Osteocyte (in vitro differentiated cells): ENCODE data around the gene NFKB2. TPM values are rescaled to one million over a fixed set of nuclear protein-coding genes. Genes with fewer than 3 reads are reported as not detected.

Experiments
- DNase-seq: peaks from one replicate; pipeline ENCODE4 v3.0.0; 2021; ENCODE audit warnings: mixed read lengths; ENCODE audit not compliant: unreplicated experiment; ENCODE audit errors: extremely low spot score
- H3K27ac Mint-ChIP-seq: one replicate; pipeline ENCODE4 v1.8.0; 2021; ENCODE audit warnings: mild to moderate bottlenecking, mixed read lengths; ENCODE audit not compliant: unreplicated experiment
- H3K27me3 Mint-ChIP-seq: one replicate; pipeline ENCODE4 v1.8.0; 2021; ENCODE audit warnings: mixed read lengths; ENCODE audit not compliant: unreplicated experiment
- H3K36me3 Mint-ChIP-seq: one replicate; pipeline ENCODE4 v1.8.0; 2021; ENCODE audit warnings: mixed read lengths; ENCODE audit not compliant: unreplicated experiment
- H3K4me1 Mint-ChIP-seq: one replicate; pipeline ENCODE4 v1.8.0; 2021; ENCODE audit warnings: mixed read lengths; ENCODE audit not compliant: unreplicated experiment
- H3K4me3 Mint-ChIP-seq: one replicate; pipeline ENCODE4 v1.8.0; 2021; ENCODE audit warnings: mild to moderate bottlenecking, moderate library complexity, mixed read lengths; ENCODE audit not compliant: unreplicated experiment
- H3K9me3 Mint-ChIP-seq: one replicate; pipeline ENCODE4 v1.8.0; 2021; ENCODE audit warnings: mixed read lengths; ENCODE audit not compliant: unreplicated experiment
- CTCF ChIP-seq: fragments of 200-600 bp; sonication (generic); IDR thresholded peaks from 2 replicates; pipeline ENCODE4 v1.5.0; 2021; ENCODE audit warnings: antibody characterized with exemption, mild to moderate bottlenecking, moderate library complexity
- long read RNA-seq: library from polyadenylated mRNA; unstranded; transcript quantifications from one replicate; pipeline ENCODE4 v2.0.0, GENCODE V29; 2021
- total RNA-seq: library from RNA; stranded (reverse); gene quantifications from 2 replicates; pipeline ENCODE4 v1.2.1, GENCODE V29; 2021

Gene NFKB2
- 32.5 and 38.6 TPM in 2 replicates for total RNA-seq
- long read RNA-seq, result 0 reads

DNA sequence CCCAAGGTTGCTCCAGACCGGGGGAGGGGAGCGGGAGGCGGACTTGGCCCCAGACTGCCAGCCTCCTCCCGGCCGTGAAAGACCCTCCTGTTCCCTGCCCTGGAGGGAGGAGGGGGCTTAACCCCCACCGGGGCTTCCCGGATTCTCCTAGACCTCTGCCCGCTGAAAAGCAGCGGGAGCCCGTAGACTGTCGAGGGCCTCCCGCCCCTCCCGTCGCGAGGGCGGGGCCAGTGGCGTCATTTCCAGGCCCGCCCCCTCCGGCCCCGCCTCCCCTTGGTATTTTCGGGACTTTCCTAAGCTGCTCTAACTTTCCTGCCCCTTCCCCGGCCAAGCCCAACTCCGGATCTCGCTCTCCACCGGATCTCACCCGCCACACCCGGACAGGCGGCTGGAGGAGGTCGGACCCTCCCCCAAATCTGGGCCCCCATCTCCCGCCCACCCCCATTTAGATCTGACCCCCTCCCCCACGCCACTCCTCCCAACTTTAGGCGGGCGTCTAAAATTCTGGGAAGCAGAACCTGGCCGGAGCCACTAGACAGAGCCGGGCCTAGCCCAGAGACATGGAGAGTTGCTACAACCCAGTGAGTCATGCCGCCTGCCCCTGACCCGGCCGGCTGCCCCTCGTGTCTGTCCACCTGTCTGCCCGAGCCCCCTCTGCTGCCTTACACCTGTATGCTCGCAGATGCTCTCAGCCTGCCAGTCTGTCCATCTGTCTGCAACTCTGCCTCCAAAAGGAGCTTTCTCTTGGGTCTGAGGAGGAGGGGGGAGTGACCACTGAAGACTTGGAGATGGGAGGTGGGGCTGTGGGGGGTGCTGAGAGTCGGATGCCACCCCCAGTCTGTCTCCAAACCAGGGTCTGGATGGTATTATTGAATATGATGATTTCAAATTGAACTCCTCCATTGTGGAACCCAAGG lies at the start of gene NFKB2:
Gene NFKB2, plus strand, starts transcription at position 306 of the 917 bp plus-strand sequence. Its CDS starts 255 bp downstream, at position 561.
- H3K27ac Mint-ChIP-seq, result peak within 1 kb of the TSS; percentile 95
- no peaks in the 10 kb centered on the region for H3K9me3 Mint-ChIP-seq
- H3K4me3 Mint-ChIP-seq, result peak within 1 kb of the TSS; percentile 87
- TF ChIP-seq CTCF, result no peak
- H3K27me3 Mint-ChIP-seq, result peaks cover 4% of the 10 kb centered on the region
- peak; percentile 94 for DNase-seq
- H3K36me3 Mint-ChIP-seq, result peaks cover 4% of the 10 kb centered on the region
- H3K4me1 Mint-ChIP-seq, result peaks cover 35% of the 10 kb centered on the region

DNA sequence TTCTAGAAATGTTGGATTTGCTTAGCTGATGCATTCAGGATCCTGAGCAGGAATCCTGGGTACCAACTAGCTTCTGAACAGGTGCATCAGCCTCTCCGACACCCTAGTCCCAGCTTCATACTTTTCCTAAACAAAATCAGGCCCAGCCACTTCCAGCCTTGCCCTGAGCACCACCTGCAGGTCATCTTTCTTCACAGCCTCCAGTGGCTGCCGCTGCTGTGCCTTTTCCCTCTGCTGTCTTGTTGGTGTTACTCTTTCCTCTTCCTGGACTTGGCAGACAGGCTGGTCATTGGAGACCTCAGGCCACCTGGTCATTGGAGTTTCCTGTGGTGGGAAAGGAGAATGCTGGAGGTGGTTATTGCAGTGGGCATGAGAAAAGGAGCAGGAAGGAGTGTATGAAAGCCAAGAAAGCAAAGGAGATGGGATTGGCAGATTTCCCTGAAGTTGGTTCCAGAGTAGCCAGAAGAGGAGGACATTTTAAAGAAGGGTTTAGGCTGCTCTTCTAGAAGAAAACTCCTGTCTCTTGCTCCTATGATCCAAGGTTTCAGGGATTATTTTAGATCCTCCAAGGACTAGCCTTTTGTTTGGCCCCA lies 48.2 kb upstream of the NFKB2 start:
- Mint-ChIP-seq H3K27ac (no peak overlapping the region), H3K4me3 (no peak overlapping the region), H3K36me3 (peaks cover 12% of the 10 kb centered on the region), H3K9me3 (no peaks in the 10 kb centered on the region), H3K4me1 (peaks cover 8% of the 10 kb centered on the region), H3K27me3 (no peaks in the 10 kb centered on the region)
- TF ChIP-seq CTCF, result peak; percentile 62
- no peak for DNase-seq

DNA sequence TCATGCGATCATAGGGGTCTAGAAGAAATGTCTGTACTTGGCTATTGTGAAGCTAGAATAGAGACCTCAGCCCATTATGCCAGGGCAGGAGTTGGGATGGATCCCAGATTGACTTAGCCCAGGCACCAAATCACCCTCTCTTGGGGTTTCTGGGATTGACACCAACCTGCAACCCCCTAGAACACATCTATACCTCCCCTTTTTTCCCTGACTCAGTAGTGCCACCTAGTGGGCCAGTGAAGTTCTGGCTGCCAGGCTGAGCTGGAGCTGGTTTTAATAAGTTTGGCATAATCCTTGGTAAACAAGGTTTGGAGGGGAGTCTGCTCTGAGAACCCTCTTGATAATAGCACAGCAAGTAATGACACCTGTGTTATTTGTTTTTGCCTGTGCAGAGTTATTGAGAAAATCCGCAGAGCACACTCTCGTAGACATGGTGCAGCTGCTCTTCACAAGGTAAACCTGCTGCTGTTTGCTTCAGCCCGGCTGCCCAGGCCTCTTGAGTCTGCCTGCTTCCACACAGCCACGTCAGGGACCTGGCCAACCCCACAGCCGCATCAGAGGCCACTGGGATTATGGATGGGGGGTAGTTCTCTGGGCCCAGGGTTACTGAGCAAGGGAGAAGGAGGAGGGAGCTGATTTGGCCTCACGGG lies 43.3 kb upstream of the NFKB2 start:
- DNase-seq, result peak; percentile 87
- peaks cover 22% of the 10 kb centered on the region for H3K36me3 Mint-ChIP-seq
- no peak overlapping the region for H3K4me3 Mint-ChIP-seq
- no peak overlapping the region for H3K27ac Mint-ChIP-seq
- TF ChIP-seq CTCF, result peak; percentile 97
- H3K4me1 Mint-ChIP-seq, result no peaks in the 10 kb centered on the region
- H3K9me3 Mint-ChIP-seq, result no peaks in the 10 kb centered on the region
- no peaks in the 10 kb centered on the region for H3K27me3 Mint-ChIP-seq

DNA sequence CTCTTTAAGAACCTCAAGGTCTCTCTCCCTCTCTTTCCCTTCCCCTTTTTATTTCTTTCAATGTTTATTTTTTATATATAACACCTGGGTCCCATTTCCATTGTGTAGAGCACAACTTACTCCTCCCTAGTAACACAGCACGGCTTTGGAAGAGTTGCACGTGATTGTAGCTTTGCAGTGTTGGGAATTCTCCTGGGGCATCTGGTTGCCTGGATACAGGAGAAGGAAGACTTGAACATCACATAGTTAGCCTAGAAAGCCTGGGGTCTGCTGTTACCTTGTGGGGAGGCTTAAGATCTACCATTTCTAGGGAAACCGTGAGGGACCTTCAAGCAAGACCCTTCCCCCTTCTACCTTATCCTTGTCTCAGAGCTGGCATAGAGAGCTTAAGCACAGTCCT lies 41.1 kb upstream of the NFKB2 start:
- no peaks in the 10 kb centered on the region for H3K9me3 Mint-ChIP-seq
- H3K4me3 Mint-ChIP-seq, result no peak overlapping the region
- H3K36me3 Mint-ChIP-seq, result peaks cover 33% of the 10 kb centered on the region
- H3K27me3 Mint-ChIP-seq, result no peaks in the 10 kb centered on the region
- H3K27ac Mint-ChIP-seq, result no peak overlapping the region
- DNase-seq, result no peak
- TF ChIP-seq CTCF, result no peak
- H3K4me1 Mint-ChIP-seq, result no peaks in the 10 kb centered on the region
